GM21786 (cell line): ENCODE results near the gene ETS1.

Experiments
- ATAC-seq: cut with Tn5 transposase; IDR thresholded peaks from one replicate; pipeline ENCODE4 v1.9.1; 2021; ENCODE audit not compliant: unreplicated experiment

ETS1 gene

DNA sequence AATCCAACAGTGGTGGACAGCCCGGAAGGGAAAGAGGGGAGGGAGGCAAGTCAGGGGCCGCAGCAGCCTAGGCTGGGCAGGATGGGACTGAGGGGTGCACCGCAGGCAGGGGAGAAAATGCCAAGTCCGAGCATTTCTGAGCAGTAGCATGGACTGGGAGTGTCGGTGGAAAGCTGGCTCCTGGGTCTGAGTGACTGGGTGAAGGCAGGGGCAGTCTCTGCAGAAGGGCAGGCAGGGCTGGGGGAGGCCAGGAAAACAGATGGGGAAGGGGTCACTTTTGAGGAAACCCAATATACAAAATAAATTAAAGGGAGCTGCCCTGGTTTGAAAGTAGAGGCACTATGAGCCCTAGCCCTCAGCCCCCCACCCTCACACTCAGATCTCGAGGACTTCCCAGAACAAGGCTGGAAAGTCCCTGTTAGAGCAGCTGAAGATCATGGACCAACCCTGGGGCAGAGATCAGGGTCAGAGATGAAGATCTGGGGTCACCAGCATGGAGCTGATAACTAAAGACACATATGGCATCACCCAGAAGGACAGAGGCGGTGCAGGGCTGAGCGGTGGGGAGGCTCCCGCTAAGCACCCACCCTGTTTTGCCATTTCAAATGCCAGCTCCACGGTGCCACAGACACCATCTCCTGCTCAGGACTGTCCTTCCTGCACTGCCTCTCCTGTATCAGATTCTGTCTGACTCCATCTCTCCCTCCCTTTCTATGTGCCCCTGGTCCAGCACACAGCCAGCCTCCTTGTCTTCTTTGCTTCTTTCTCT lies 32.4 kb upstream of the ETS1 start:
- ATAC-seq, result no peak

DNA sequence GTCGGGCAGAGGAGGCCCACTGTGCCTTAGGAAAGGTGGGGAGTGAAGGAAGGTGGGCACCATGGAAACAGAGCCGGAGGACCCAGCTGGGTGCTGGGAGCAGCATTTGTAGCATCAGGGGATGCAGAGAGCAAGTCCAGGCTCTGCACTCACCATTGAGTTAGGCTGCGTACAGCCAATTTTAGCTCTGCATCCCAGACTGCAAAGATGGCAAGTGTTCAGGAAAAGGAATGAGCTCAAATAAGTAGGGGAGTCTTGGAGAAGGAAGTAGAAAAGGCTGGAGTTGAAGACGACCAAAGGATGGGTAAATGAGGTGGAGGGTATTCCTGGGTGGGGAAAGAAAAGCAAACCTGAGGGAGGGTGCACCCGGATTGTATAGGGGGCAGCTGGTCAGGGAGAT lies 31.6 kb upstream of the ETS1 start:
- ATAC-seq, result no peak

DNA sequence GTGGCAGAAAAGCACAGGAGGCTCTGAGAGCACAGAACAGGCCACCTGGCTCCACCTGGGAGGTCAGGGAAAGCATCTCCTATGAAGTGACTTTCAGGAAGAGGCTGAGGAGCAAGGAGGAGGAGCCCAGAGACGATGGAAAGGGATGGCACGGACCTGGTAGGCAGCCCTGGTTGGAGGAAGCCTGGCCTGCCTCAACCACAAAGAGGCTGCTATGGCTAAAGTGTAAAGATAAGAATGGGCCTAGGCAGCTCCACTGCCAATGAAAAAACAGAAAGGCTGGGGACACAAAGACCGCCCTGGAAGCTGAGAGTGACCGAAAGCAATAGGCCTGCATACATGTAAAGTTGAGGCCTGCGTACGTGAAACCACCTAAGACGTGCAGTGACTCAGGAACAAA lies 31.2 kb upstream of the ETS1 start:
- no peak for ATAC-seq

DNA sequence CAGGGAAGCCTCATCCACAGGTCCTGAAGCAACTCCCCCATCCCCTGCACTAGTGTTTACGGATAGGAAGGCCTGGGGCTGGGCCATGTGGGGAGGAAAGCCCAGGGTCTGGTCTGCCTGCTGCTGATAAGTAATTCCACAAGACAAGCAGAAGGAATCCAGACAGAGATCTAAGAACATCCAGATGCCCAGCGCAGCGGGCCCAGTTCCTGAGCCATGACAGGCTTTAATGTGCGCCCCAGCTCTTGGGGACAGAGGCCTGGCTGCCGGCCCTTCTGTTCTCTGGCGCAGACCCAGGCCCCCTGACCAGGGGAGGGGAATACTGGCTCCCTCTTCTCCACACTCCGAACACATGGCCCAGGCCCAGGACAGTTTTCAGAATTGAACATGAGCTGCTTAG lies 28.8 kb upstream of the ETS1 start:
- no peak for ATAC-seq

DNA sequence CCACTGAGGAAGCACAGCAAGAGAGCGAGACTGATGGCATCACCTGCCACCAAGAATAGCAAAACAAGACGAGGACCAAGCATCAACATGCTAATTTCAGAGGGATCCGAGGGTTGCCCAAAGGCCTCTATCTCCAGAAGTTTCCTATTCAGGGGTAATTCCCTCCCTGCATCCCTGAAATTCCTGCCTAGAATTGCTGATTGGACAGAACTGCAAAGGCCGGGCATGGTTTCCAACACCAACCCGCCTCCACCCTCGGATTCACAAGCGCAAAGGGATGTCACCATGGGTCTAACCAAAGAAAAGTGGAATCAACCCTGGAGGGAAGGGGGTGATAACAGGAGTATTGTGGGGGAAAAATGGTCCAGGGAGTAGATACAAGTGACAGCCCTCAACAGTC lies 28.3 kb upstream of the ETS1 start:
- no peak for ATAC-seq

DNA sequence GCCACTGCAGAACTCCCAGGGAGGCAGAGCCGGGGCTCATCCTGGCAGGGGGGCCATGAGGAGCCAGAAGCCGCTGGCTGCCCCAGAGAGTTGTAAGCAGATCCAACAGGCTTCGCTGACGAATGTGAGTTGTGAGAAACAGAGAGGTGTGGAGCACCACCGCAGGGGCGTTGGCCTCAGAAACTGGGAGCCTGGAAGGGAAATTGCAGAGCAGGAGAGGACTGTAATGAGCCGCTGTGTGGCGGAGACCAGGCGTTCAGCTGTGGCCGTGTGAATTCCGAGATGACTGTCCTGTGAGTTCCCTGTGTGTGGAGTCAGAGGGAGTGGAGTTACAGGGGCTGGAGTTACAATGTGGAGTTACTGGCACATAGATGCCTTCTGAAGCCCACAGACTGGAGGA lies 27.7 kb upstream of the ETS1 start:
- ATAC-seq, result no peak

DNA sequence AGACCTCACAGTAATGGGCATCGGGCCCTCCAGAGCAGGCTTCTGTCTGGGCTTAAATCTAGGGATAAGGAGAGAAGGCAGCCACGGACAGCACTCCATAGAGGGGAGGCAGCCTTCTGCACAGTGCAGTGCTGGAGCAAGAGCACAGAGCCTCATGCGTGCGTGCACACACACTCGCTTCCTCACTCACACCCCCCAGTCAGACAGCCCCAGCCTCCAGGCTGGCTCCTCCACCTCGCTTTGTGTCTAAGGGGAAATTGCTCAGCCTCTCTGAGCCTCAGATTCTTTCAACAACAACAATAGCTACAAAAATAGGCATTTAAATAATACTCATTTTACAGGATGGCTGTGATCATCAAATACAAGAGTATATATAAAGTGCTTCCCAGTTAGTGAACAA lies 26.7 kb upstream of the ETS1 start:
- ATAC-seq, result no peak

DNA sequence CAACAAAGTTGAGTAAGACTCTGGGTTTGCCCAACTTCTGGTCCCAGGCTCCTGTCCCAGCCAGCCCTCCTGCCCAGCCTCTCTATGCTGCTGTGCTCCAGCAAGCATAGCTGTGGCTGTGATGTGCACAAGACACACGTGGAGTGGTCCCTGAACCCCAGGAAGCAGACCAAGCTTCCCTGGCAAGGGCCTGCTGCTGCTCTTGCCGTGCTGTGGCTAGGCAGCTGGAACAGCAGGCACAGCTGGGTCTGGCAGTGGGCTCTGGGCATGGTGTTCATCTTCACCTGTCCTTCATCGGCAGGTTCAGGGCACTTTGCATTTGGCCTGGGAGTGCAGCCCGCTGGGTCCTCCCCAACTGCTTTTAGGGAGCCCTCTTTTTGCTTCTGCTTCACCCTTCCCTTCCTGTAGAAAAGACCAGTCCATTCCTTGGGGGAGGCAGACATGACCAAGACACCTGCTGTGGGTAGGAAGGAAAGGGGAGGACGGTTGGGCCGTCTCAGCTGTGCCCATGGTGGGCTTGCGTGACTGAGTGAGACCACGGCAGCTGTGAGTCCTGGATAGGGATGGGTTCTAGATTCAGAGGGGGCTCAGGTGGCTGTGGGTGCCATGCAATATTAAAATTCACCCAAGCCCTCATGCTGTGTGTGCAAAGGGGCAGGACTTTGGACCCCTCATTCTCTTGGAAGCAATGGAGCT lies 26.1 kb upstream of the ETS1 start:
- no peak for ATAC-seq

DNA sequence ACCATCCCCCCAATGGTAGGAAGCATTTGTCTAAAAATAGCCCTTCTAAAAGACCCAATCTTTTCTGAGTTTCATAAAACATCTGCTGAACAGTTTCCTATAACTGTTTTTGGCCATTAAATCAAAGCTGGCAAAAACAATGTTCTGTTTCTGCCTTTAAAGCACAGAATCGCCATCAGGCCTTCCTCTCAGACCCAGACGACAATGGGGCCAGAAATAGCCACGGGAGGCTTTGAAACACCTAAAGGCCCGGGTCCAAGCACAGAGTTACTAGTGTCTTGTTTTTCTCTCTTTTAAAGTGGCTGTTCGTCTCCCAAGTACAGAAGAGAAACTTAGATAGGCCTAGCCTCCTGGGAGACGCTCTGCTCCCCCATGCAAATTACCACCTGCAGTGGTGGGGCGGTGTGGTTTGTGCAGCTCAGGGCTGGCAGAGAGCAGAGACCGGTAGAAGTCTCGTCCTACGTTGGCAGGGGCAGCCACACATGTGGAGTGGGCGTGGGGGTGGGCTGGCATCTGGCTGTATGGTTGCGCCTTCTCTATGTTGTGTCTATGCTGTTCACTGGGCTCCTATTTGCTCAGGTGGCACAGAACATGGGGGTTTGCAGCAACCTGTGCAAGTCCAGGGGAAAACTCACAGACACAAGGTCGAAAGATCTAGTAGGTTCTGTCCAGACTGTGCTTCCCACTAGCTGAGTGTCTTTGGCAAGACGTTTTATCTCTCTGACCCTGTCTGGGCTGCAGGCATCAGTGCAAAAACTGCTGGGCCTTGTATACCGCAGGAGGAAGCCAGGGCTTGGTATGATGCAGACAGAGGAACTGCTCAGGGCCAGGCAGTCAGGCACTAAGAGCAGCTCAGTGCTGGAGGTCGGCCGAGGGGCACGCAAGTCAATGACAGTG lies 23.6 kb upstream of the ETS1 start:
- ATAC-seq, result peak; percentile 96

DNA sequence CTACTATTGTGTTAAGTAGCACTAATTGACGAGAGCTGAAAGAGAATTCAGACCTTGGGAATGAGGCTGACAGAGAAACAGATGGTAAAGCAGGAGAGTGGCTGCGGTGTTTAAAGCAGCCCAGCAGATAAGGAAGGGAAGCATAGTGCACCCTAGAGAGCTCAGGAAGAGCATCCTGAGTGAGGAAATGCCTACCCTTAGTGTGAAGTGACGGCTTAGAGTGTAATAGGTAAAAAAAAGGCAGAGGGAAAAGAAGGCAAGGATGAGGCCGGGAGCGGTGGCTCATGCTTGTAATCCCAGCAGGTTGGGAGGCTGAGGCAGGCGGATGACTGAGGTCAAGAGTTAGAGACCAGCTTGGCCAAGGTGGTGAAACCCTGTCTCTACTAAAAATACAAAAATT lies 22.4 kb upstream of the ETS1 start:
- ATAC-seq, result no peak

DNA sequence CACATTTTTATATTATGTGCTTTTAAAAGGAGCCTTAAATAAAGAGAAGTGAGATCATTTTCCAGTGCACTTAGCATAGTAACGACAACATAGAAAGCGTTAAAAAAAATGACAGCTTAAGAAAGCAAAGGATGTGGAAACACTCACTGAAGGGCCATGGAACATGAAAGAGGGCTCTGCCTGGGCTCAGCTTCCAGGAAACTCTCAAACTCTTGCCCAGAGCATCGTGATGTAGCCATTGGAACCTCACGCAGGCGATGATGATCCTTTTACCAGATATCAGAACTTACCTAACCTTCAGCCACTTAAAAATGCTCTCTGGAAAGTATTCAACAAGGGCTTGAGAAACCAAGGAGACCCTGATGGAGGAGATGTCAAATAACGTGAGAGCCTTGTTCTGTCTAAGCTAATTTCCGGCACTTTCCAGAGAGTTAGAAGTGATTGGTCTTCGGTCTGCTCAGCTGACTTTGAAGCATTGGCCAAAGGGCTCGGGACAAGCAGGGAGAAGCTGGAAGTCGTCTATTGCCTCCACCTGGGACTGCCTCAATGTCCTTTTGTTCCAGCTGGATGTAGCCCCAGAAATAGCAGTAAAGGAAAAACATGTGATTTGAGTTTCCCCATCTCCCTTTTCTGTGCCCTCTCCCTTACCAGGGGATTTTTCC lies 21.5 kb upstream of the ETS1 start:
- no peak for ATAC-seq

DNA sequence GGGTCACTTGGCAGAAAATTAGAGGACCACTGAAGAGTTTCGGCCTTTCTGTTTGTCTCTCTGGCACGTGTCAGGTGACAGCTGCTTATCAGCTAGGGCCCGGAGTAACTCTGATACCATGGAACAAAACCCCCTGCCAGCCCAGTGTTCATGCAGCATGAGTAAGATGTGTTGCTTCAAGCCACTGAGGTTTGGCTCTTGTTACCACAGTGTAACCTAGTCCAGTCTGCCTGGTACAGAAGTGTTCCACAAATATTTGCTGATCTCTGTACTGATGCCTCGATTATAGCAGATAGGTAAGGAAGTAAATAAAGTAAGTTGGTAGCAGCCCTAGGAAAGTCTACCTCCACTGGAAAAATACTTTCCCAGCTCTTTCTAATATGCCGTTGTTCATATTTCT lies 20.5 kb upstream of the ETS1 start:
- ATAC-seq, result no peak

DNA sequence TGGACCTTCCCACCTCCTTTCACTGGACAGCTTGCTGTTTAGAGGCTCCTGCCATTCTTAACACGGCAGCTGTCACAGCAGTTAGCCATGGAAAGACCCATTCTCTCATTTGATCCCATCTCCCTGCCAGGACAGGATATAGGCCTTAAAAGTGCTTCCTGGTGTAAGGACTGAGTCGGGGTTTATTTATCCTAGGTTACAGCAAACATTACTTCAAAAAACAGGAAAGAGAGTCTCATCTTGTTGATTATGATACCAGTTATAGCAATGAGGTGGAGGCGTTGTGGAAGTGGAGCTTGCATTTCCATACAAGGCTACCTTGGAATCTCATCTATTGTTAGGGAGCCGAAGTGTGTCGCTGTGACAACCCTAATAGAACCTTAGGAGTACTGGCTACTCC lies 17.4 kb upstream of the ETS1 start:
- no peak for ATAC-seq

DNA sequence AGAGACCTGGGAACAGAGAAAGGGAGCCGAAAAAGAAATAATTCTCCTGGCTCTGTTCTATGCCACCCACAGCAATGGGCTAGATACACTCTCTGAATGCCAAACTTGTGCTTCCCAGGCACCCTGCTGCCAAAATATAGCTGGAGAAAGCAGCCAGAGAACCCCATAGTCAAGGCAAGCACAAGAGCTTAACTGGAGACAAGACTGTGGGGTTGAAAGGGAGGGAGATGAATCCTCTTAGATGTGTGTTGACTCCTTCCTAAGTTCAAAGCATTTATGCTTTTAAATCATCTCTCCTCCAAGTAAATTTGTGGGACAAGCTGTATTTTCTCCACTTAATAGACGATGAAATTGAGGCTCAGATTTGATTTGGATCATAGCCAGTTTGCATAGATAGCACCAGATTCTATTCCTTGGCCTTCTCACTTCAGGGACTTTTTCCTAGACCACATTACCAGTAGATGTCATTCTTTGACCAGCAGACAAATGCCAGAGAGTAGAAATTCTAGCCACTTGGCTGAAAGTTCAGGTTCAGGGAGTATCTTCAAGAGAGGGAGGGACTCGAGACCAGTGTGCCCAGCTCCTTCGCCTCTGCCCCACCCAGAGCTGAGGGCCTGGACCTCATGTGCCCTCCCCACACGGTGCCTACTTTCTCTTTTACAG lies 16.5 kb upstream of the ETS1 start:
- peak; percentile 82 for ATAC-seq

DNA sequence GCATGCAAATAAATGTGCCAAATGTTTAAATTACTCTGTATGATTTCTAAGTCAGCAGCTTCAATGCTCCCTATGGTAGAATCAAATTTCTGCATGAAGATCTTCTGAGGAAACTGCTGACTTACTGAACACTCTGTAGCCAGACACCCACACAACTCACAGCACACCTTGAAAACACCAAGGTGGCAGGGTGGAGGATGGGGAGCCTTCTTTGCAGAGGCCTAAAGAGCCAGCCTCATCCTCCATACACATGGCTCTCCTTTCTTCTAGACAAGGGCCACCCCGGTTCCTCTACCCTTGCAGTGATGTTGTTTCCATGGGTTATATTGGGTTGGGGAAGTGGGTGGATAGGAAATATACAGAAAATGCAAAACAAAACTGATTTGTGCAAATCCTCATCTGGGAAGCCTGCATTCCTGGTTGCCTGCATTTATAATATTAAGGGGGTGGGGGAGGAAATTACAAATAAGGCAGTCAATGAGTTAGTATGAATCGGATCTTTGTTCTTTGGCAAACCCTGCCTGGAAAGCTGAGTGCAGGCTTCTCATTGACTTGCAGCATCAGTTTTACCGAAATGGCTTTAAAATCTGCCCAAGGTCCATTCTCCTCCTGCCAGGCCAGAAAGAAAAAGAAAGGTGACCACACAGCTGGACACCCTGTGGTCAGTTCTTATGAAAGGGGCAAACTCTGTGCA lies 15.8 kb upstream of the ETS1 start:
- ATAC-seq, result no peak

DNA sequence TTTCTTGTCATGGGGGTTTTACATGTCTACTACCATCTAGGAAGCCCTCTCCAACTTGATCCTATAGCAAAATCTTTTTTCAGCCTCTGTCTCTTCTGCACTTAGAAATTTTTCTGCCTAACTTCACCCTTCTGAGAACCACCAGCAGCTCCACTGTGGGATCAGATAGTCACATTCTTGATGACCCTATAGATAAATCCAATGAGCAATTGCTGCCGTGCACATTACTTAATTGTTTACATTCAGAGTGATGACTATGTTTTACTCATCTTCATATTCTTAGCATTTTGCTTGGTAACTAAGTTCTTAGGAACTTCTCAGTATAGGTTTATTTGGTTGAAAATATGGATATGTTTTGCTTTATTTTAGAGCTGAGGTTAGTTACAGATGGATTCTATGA lies 12.4 kb upstream of the ETS1 start:
- no peak for ATAC-seq

DNA sequence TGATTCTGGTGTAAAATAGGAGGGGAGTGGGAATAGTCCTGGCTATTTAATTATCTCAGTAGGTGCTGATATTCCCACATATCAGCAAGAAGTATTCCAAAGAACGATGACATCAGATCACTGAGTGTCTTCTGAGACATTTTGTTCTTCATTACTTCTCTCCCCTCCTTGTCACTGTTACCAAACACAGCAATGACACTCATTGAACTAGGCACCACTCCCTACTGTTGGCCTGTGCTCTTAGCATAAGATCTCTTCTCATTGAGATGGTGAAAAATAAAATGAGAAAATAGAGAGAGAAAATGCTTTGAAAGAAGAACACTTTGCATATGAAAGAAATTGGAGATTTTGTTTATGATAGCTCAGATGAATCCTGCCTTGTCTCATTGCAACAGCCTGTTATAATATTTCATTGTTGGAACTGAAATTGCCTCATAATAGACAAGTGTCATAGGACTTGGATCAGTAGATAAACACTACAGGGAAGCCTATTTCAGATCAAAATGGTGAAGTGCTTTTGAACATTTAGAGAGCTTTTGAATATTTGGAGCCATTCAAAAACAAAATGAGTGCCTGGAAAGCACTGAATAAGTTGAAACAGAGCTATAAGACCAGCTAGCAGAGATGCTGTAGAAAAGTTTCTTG lies 11.3 kb upstream of the ETS1 start:
- ATAC-seq, result no peak

DNA sequence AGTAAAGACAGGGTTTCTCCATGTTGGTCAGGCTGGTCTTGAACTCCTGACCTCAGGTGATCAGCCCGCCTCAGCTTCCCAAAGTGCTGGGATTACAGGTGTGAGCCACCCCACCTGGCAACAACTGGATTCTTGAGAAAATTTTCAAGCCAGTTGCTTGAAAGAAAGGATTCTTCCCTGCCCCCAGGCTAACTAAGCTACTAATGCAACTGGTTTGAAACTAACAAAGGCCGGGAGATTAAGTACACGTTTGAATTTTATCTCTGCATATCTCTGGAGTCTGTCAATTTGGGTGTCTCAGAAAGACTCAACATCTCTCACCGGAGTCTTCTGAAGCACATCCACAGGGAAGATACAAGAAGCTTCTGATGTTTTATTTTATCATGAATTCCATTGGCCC lies 10.7 kb upstream of the ETS1 start:
- no peak for ATAC-seq

DNA sequence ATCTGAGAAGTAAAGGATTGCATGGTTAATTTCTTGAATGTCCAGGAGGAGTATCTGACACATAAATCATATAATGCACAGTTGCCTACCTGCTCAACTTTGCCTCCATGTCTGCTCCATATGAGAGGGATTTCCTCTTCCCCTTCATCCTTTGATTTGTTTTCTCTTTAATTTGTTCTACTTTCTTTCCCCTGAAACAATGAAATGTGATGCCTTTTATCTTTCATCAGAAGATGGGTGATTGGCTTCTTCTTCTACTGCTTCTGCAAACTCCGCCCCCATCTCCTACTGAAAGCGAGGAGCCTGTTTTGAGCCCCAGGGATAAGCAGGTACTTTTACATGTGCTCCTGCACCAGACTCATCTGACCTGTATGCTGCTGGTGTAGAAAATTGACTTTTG lies 9.9 kb upstream of the ETS1 start:
- ATAC-seq, result no peak

DNA sequence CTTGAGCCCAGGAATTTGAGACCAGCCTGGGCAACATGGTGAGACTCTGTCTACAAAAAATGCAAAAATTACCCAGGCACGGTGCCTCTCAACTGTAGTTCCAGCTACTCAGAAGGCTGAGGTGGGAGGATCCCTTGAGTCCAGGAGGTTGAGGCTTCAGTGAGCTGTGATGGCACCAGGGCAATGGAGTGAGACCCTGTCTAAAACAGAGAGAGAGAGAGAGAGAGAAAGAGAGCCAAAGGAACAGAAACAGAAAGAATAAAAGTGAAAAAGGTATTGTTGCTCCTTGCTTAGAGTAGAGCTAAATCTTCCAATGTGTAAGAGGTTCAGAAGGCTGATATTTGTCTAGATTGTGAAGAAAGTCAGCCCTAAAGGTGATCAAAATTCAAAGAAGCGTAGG lies 8.9 kb upstream of the ETS1 start:
- ATAC-seq, result peak; percentile 48
